NK-92 (cell line): Measurements from ENCODE around the gene KCNH2.
"Not testable (repeated sequence)": the region's sequence is repeated elsewhere in the genome, so short reads cannot be mapped to it uniquely, and the experiment has no call there.

Source experiments
- DNase-seq: peaks from one replicate; lab custom pipeline; 2025; ENCODE audit not compliant: unreplicated experiment; lab: John Stamatoyannopoulos, UW

The KCNH2 gene

DNA sequence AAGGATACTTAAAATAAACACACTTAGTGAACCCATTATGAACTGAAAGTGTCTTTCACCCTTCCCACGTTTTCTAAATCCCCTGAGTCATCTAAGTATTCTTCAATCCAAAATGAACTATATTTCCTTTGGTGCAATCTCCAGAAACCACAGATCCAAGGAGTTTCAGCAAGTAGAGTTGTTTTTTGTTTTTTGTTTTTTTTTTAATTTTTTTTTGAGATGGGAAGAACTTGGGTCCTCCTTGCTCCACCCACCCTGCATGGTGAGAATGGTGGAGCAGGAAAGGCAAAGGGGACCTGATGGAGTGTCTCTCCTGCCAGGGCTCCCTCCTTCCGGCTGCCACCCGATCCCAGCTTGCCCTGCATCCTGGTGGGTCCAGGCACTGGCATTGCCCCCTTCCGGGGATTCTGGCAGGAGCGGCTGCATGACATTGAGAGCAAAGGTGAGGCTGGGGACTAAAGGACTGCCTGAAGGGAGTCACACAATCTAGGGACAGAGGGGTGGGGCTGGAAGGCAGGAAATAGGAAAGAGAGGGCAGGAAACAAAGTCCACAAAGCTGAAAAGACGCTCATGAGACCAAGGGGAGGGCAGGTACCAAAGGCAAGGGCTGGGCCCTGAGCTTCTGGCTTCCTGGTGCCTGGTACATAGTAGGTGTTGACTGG lies 34.0 kb upstream of the KCNH2 start:
- no peak for DNase-seq

DNA sequence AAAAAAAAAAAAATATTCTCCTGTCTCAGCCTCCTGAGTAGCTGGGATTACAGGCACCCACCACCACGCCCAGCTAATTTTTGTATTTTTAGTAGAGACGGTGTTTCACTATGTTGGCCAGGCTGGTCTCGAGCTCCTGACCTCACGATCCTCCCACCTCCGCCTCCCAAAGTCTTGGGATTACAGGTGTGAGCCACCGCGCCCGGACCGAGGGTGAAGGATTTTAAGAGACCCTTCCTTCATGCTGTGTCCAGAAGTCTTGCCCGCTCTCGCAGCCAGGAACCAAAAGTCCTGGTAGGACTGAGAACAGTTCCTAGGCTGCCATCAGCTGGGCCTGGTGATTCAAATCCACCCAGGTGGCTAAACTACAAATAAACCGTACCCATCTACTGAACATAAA lies 33.5 kb upstream of the KCNH2 start:
- DNase-seq, result not testable (repeated sequence)

DNA sequence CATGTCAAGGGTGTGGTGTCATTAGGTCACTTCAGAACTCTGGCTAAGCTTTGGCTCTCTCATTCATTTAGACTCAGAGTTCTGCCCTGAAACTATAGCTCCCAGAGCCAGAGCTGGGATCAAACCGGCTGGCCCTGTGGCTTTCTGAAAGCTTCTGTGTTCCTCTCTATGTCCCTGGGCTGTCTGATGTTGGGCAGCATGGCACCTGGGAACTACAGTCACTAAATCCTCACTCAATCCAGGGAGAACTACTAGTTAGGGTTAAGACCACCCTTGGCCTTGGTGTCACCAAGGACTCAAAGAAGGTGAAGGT lies 32.9 kb upstream of the KCNH2 start:
- DNase-seq, result no peak

GRCh38 chr7:151010307-151011096 lies 32.4 kb upstream of the KCNH2 start:
- no peak for DNase-seq

- DNase-seq, result no peak
These were observed 31.9 kb upstream of the KCNH2 start for GRCh38 chr7:151010037-151010306.

DNA sequence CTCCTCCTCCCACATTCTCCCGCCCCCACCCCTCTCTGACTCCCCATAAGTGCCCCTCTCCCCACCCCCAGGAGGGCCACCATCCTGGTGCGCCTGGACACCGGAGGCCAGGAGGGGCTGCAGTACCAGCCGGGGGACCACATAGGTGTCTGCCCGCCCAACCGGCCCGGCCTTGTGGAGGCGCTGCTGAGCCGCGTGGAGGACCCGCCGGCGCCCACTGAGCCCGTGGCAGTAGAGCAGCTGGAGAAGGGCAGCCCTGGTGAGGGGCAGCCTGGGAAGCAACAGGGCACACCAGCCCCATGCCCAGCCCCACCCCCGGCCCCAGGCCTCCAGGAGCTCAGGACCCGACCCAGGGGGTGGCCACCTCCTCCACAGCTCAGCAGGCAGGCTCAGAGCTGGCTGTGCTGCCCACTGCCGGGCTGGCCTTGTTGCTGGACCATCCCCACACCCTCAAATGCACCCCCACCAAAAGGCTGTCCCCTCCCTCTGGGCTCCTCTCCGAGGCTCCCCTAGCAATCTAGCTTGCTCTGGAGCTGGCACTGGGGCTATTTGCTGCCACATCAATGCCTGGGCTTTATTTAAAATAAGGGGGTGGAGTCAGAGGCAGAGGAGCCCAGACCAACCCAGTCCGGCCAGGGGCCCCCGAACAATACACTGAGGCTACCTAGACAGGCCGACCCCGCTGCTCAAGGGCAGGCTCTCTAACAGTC lies 31.4 kb upstream of the KCNH2 start:
- no peak for DNase-seq

DNA sequence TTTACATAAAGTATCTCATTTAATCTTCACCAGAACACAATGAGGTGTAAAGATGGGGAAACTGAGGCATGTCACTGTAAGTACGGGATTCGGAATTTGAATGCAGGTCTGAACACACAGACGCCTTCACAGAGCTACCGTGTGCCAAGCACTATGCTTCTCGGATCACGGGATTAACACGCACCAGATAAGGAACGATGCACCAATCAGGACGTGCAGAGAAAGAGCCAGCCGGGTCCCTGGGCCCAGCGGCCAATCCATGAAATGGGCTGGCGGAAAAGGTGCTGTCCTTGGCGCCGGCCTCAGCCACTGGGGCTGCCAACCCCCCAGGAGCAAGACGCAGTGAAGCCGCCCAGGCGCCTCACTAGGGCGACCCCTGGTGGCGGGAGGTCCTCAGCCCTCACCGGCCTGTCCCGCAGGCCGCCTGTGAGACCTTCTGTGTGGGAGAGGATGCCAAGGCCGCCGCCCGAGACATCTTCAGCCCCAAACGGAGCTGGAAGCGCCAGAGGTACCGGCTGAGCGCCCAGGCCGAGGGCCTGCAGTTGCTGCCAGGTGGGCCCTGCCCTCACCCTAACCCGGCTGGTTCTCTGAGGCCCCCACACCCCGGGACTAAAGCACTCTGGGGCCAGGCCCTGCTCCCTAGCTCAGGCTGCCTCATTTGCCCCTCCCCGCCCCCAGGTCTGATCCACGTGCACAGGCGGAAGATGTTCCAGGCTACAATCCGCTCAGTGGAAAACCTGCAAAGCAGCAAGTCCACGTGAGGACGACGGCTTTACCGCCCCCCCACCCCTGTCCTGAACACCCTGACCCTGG lies 30.6 kb upstream of the KCNH2 start:
- DNase-seq, result no peak

DNA sequence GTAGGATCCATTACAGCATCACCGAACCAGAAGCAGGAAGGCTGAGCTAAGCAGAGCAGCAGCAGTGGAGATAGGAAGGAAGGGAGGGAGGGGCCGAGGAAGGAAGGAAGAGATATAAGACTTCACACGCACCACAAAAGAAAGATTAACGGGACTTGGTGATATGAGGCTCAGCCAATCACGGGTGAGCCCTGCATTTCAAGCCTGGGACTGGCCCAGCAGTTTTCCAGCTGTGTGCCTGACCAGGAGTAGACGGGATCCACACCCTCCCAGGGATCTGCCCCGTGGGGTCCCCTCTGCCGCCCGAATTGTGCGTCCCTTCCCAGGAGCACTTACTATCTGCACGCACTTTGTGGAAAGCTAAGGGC lies 30.0 kb upstream of the KCNH2 start:
- no peak for DNase-seq

GRCh38 chr7:151007469-151007898 lies 29.4 kb upstream of the KCNH2 start:
- no peak for DNase-seq

- no peak for DNase-seq
These were observed 28.6 kb upstream of the KCNH2 start for GRCh38 chr7:151006590-151007300.

DNA sequence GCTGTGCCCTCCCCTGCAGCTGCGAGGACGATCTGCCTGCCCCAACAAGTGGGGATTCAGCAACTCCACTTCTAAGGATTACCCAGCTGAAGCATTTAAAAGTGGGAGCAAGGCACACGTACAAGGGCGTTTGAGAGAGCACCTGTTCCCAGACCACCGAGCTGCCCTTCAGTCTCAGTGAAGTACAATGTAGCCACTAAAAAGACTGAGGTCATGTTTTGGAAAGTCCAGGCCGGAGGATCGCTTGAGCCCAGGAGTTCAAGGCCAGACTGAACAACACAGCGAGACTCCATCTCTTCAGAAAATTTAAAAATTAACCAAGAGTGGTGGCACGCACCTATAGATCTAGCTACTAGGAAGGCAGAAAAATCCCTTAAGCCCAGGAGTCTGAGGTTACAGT lies 27.4 kb upstream of the KCNH2 start:
- no peak for DNase-seq

GRCh38 chr7:151003572-151003971 lies 25.5 kb upstream of the KCNH2 start:
- no peak for DNase-seq

- DNase-seq, result no peak
These were observed 23.4 kb upstream of the KCNH2 start for GRCh38 chr7:151001546-151001945.

GRCh38 chr7:151000897-151001495 lies 22.9 kb upstream of the KCNH2 start:
- no peak for DNase-seq

- DNase-seq, result no peak
These were observed 21.5 kb upstream of the KCNH2 start for GRCh38 chr7:150999497-151000230.

- no peak for DNase-seq
These were observed 20.9 kb upstream of the KCNH2 start for GRCh38 chr7:150999001-150999400.

DNA sequence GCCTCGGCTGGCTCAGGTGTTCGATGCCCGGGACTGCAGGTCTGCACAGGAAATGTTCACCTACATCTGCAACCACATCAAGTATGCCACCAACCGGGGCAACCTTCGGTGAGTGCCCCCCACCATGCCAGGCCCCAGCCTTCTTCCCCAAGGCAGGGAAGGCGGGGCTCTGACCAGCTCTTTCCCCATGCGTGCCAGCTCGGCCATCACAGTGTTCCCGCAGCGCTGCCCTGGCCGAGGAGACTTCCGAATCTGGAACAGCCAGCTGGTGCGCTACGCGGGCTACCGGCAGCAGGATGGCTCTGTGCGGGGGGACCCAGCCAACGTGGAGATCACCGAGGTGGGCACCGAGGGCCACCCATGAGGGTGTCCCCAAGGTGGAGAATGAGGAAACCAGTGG lies 20.2 kb upstream of the KCNH2 start:
- DNase-seq, result no peak

DNA sequence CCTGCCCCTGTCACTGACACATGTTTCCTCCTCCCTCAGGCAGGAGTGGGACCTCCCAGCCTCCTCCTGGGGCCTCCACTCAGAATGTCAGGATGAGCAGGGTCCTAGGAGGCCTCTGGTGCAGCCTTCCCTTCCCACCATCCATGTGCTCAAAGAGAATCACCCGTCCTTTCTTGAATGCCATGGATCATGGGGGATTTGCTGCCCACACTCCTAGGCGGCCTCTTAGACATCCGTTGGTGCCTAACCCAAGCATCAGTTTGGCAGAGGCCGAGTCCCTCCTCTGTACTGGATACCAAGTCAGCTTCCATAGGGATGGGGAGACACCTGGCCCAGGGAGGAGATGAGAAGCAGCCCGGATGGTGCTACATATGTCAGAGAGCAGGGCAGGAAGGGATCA lies 19.7 kb upstream of the KCNH2 start:
- DNase-seq, result no peak

GRCh38 chr7:150997075-150997511 lies 19.0 kb upstream of the KCNH2 start:
- DNase-seq, result no peak
